Prostate gland (tissue), 2 donors: ENCODE results near the gene ZXDC.

Source experiments
- POLR2A ChIP-seq: fragments of 450-650 bp; IDR thresholded peaks from one replicate; pipeline ENCODE4 v1.6.1; 2016; ENCODE audit warnings: antibody characterized with exemption, mild to moderate bottlenecking
- POLR2AphosphoS5 ChIP-seq: sonication (generic); formaldehyde crosslinking; IDR thresholded peaks from one replicate; pipeline ENCODE4 v1.6.1; 2017; ENCODE audit warnings: antibody characterized with exemption
- TF ChIP-seq, protein P1 (sequence below), 4 experiments: fragments of 200-600 bp in 2 of 4; fragments of 450-650 bp in 2 of 4; sonication (generic) in 2 of 4; IDR thresholded peaks; 1 replicate in 3 of 4; 2 replicates in 1 of 4; pipeline ENCODE4 v1.5.1; 2016 to 2019; ENCODE audit warnings: antibody characterized with exemption in 4 of 4, mild to moderate bottlenecking in 2 of 4, moderate library complexity in 2 of 4

DNA sequence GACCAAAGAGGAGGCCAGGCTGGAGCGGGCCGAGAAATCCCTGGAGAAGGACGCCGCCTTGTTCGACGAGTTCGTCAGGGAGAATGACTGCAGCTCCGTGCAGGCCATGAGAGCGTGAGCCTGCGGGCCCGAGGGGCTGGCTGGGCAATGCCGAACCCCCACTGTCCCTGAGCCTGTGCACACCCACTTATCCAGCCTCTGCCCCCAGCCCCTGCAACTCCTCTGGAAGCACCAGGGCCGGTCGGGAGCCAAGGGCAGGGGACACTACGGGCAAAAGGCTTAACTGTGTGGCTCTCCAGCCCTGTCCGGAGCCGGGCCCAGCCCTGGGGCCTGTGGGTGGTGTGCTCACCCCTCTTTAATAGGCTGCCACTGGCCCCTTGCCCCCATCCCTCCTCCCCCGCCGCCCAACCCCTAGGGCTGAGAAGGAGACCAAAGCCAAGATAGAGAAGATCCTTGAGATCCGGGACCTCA is 57.0 kb downstream of the ZXDC start:
- TF ChIP-seq POLR2A (no peak), POLR2AphosphoS5 (no peak)
- TF ChIP-seq, protein P1, sequence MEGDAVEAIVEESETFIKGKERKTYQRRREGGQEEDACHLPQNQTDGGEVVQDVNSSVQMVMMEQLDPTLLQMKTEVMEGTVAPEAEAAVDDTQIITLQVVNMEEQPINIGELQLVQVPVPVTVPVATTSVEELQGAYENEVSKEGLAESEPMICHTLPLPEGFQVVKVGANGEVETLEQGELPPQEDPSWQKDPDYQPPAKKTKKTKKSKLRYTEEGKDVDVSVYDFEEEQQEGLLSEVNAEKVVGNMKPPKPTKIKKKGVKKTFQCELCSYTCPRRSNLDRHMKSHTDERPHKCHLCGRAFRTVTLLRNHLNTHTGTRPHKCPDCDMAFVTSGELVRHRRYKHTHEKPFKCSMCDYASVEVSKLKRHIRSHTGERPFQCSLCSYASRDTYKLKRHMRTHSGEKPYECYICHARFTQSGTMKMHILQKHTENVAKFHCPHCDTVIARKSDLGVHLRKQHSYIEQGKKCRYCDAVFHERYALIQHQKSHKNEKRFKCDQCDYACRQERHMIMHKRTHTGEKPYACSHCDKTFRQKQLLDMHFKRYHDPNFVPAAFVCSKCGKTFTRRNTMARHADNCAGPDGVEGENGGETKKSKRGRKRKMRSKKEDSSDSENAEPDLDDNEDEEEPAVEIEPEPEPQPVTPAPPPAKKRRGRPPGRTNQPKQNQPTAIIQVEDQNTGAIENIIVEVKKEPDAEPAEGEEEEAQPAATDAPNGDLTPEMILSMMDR (IDR thresholded peaks at IDR 0.05), result no peak
